ENCODE measurements around the gene PCDHA4.
"Not testable (repeated sequence)": the region's sequence is repeated elsewhere in the genome, so short reads cannot be mapped to it uniquely, and the experiment has no call there.

DNA sequence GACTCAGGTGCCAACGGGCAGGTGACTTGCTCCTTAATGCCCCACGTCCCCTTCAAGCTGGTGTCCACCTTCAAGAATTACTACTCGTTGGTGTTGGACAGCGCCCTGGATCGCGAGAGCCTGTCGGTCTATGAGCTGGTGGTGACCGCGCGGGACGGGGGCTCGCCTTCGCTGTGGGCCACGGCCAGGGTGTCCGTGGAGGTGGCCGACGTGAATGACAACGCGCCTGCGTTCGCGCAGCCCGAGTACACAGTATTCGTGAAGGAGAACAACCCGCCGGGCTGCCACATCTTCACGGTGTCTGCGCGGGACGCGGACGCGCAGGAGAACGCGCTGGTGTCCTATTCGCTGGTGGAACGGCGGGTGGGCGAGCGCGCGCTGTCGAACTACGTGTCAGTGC, 19.4 kb upstream of the PCDHA4 start:
- TF ChIP-seq, protein P1, sequence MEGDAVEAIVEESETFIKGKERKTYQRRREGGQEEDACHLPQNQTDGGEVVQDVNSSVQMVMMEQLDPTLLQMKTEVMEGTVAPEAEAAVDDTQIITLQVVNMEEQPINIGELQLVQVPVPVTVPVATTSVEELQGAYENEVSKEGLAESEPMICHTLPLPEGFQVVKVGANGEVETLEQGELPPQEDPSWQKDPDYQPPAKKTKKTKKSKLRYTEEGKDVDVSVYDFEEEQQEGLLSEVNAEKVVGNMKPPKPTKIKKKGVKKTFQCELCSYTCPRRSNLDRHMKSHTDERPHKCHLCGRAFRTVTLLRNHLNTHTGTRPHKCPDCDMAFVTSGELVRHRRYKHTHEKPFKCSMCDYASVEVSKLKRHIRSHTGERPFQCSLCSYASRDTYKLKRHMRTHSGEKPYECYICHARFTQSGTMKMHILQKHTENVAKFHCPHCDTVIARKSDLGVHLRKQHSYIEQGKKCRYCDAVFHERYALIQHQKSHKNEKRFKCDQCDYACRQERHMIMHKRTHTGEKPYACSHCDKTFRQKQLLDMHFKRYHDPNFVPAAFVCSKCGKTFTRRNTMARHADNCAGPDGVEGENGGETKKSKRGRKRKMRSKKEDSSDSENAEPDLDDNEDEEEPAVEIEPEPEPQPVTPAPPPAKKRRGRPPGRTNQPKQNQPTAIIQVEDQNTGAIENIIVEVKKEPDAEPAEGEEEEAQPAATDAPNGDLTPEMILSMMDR (IDR thresholded peaks at IDR 0.05), result not testable (repeated sequence)
- not testable (repeated sequence) for TF ChIP-seq EZH2 (IDR thresholded peaks at IDR 0.05; ENCODE audit: borderline replicate concordance, insufficient read depth, low read depth, low read length, poor library complexity, severe bottlenecking)

Data from B cell (primary cell).